Gastroesophageal sphincter (tissue), 3 donors: Measurements from ENCODE around the gene FKTN.
"Not testable (repeated sequence)": the region's sequence is repeated elsewhere in the genome, so short reads cannot be mapped to it uniquely, and the experiment has no call there.

ENCODE experiments used
- POLR2A ChIP-seq, 2 donors: fragments of 450-650 bp; IDR thresholded peaks; one replicate each; pipeline ENCODE4 v1.6.1; 2017; ENCODE audit warnings: antibody characterized with exemption in 2 of 2, mild to moderate bottlenecking in 2 of 2, moderate library complexity in 1 of 2
- POLR2AphosphoS5 ChIP-seq: sonication (generic); formaldehyde crosslinking; IDR thresholded peaks from one replicate; pipeline ENCODE4 v1.6.1; 2017; ENCODE audit warnings: antibody characterized with exemption
- TF ChIP-seq, protein P1 (sequence below), 4 experiments: fragments of 200-600 bp in 2 of 4; fragments of 450-650 bp in 2 of 4; sonication (generic) in 1 of 4; IDR thresholded peaks; one replicate each; pipeline ENCODE4 v1.5.1; 2017 to 2019; ENCODE audit warnings: antibody characterized with exemption in 4 of 4, mild to moderate bottlenecking in 2 of 4, moderate library complexity in 2 of 4

- TF ChIP-seq, protein P1, sequence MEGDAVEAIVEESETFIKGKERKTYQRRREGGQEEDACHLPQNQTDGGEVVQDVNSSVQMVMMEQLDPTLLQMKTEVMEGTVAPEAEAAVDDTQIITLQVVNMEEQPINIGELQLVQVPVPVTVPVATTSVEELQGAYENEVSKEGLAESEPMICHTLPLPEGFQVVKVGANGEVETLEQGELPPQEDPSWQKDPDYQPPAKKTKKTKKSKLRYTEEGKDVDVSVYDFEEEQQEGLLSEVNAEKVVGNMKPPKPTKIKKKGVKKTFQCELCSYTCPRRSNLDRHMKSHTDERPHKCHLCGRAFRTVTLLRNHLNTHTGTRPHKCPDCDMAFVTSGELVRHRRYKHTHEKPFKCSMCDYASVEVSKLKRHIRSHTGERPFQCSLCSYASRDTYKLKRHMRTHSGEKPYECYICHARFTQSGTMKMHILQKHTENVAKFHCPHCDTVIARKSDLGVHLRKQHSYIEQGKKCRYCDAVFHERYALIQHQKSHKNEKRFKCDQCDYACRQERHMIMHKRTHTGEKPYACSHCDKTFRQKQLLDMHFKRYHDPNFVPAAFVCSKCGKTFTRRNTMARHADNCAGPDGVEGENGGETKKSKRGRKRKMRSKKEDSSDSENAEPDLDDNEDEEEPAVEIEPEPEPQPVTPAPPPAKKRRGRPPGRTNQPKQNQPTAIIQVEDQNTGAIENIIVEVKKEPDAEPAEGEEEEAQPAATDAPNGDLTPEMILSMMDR (IDR thresholded peaks at IDR 0.05), result not testable (repeated sequence)
- TF ChIP-seq POLR2A (IDR thresholded peaks at IDR 0.05); POLR2AphosphoS5: not testable (repeated sequence)
Measured at GRCh38 chr9:105520992-105521391, 36.9 kb upstream of the FKTN start.
